NCI-H2029 (cell line): ENCODE data around the gene MVB12B.

ENCODE experiments used
- DNase-seq: peaks from one replicate; lab custom pipeline; 2025; lab: John Stamatoyannopoulos, UW

Gene MVB12B

GRCh38 chr9:126407114-126407870 lies 80.7 kb downstream of the MVB12B start:
- no peak for DNase-seq

DNA sequence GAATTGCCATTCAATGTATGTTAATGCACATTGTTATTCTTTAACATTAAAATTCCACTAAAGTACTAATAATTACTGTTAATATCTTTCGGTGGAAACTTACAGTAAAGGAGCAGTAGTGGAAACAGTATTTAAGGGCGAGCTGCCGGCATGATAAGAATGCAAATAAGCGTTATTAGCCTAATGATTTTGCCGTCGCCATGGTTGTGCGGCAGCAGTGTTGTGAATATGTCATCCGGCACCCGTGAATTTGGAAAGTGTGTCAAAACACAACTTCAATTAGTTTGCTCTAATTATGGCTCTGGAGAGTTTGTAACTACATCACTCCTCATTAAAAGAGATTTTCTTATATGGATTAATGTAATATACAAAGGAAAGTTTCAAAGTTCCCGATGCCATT lies 81.4 kb downstream of the MVB12B start:
- DNase-seq = no peak

DNA sequence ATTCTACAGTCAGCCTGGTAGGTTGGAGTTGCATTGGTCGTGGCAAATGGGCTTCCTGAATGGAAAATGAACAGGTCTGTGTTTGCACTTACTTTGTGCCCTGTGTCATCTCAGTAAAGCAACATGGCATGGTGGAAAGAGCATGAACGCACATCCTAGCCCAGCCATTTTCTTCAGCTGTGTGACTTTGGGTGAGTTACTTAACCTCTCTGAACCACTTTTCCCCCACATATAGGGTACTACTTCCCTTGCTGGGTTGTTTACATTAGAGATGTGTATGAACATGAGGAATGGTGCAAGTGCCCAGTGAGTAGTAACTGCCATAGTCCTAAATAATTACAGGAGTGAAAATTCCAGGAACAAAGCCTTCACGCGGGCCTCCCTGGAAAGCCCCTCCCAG lies 83.6 kb downstream of the MVB12B start:
- DNase-seq = no peak

GRCh38 chr9:126411225-126411947 lies 84.8 kb downstream of the MVB12B start:
- DNase-seq = no peak

DNA sequence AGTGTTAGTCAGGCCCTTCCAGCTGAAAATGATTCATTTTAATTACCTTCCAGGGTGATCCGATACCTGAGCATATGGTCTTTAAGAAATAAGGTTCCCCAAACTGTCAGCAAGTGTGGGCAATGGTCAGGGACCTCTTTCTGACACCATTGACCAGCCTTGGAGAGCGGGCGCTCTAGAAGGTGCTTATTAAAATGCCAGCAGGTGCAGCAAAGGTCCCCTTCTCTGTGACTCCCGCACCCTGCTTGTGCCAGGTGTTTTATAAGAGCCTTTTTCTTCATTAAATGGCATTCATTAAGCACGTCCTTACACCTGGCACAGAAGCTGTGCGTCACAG lies 85.3 kb downstream of the MVB12B start:
- peak; percentile 68 for DNase-seq

DNA sequence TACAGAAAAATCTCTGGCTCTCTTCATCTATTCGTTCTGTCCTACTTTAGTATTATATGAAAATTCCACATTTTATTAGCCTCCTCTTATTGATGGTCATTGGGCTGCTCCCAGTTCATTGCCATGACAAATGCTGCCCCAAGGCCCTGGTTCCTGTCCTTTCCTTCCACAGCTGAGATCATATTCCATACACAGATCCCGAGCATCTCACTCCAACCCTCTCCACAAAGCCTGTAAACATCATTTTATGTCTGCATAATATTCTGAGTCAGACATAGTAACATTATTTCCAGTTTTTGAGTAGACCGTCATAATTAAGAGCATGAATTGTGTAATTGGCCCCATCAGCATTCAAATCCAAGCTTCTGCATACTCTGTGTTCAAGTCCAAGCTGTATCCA lies 86.3 kb downstream of the MVB12B start:
- no peak for DNase-seq

DNA sequence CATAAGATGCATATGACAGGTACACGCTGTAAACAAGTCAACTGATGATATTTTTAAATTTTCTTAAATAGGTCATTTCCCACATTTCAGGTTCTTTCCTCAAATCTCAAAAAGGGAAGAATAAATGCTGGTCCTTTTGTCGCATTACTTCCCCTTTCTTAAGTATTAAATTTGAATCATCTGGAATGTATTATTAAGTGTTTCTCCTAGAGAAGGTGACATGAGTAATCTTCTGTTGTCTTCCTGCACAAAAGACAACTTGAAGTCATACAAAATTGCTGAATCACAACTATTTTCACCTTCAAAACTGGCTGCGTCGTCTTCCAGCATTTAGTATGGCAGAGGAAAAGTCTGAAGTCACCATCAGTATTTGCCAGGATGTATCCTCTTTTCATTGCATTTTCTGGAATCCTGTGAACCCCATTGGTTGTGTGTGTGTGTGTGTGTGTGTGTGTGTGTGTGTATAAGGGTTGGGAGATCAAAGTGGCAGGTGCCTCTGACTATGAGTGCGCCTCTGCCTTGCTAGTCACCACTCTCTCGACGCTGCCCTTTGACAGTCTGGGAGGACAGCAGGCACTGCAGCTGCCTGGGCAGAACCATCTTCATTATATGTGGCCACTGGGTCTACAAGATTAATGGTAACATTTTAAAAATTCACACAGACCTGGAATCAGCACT lies 86.9 kb downstream of the MVB12B start:
- peak; percentile 45 for DNase-seq

DNA sequence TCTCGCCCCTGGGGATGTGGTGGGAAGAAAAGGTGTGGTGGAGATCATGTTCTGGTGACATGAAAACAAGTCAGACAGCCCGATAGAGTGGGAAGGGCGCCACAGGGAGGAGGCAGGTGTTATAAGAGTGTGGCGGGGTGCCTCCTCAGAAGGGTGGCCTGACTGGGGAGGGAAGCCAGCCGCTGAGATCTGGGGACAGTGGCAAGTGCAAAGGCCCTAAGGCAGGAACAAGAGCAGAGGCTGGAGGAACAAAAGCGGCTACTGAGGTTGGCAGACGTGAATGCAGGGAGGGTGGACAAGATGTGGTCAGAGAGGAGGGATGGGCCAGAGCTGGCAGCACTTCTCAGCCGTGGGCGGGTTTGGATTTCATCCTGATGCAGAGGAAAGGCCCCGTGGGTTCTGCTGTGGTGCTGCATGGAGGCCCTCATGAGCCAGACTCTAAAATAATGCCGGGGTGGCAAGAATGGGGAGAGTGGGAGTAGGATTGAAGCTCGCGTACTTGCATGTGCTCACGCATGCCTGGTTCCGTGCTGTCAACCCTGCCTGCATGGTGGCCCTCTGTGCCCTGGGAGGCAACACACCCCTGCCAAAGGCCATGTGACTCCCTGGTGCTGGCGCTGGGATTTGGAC lies 89.2 kb downstream of the MVB12B start:
- no peak for DNase-seq

DNA sequence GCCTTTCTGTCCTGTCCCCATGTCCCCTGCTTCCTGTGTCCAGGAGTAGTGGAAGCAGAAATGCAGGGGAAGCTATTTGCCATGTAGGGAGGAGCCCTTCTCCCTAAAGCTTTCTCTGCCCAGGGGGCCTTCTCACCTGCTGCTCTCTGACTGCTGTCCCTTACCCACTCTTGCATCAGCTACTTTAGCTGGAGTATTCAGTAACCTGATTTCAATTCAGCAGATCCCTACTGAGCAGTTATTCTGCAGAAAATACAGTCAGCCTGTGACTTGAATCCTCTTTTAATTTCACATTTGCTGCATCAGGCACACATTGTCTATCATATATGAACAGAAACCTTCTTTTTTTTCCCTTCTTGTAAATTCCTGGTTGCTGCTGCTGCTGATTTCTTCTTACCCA lies 90.4 kb downstream of the MVB12B start:
- DNase-seq = peak; percentile 76

GRCh38 chr9:126417684-126418083 lies 91.1 kb downstream of the MVB12B start:
- no peak for DNase-seq

GRCh38 chr9:126418608-126419007 lies 92.0 kb downstream of the MVB12B start:
- no peak for DNase-seq

DNA sequence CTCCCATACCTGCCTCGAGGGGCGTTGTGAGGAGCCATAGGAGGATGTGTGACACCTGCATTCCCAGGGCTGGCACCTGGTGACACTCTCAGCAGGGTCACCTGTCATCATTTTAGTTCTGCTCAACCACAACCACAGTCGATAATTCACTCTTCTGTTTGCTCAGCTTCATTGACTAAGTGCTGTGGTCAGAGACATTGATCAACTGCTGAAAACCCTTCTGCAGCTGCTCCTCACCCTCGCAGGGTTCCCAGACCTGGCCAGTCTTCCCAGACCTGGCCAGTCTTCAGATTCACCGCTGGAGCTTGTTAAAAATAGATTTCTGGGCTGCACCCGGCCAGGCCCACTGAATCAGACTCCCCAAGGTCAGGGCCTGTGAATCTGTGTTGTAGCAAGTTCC lies 92.8 kb downstream of the MVB12B start:
- peak; percentile 92 for DNase-seq

- no peak for DNase-seq
Measured at GRCh38 chr9:126420135-126420534, 93.5 kb downstream of the MVB12B start.

DNA sequence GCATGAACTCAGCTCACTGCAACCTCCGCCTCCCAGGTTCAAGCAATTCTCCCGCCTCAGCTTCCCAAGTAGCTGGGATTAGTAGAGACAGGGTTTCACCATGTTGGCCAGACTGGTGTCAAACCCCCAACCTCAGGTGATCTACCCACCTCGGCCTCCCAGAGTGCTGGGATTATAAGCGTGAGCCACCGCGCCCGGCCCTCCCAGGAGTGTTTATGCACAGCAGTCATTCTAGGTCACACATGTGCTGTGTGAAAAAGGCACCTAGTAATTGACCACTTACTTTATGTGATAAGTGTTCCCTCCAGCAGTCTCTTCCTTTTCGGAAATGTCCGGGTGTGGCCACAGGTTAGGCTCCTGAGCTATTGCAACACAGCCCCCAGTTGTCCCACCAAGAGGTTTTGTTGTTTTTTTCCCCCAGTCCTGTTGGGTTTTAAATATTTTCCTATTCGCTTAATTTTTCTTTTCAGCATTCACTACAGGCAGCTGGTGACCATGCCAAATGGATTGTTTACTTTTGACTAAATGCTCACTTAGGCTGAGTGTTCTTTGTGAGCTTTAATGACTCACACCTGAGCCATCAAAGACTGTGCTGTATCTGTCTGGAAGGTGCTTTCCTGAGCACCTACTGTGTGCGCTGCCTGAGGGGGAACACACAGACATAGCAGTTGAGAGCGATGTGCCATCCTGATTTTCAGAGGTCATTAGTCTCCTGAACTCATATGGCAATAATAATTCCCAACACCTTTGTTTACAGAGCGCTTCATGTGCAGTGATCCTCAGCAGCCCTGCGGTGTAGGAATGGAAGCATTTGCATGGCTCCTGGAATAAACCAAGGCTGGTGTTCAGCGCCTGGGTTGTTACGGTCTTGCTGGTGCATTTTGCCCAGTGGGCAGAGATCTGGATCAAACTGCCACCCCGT lies 94.3 kb downstream of the MVB12B start:
- peak; percentile 89 for DNase-seq

GRCh38 chr9:126421567-126422428 lies 95.2 kb downstream of the MVB12B start:
- DNase-seq = no peak

DNA sequence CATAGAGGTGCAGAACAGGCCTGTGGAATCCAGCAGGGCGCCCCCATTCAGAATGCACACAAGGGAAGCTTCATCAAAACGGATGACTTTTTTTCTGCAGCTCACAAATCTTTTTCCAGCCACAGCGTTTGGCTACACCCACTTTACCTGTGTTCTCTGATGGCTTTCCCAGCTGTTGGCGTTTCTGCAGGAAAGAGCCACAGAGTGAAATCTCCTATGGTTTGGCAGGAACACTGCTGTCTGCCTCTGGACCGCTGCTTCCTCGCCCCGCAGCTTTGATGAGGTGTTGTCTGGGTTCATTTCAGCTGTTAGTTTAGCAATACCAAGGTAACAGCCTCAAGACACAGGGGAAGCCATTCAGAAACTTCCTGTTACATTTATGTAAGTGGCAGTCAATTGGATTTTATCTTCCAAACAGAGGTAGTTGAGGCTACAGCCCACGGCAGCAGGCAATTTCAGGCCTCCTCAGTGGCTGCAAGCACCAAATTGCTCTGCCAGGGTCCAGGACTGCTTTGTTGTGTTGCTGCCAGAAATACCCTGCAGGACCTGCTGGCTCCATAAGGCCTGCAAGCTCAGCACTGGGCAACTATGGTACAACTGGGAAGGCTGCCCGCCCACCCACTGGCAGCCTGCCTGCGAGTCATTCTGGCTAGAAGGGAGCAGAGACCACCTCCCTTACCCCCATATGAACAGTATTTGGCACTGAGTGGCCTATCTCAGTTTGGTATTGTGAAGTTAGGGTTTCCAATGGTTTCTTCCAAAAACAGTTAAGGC lies 96.7 kb downstream of the MVB12B start:
- DNase-seq = peak; percentile 51

DNA sequence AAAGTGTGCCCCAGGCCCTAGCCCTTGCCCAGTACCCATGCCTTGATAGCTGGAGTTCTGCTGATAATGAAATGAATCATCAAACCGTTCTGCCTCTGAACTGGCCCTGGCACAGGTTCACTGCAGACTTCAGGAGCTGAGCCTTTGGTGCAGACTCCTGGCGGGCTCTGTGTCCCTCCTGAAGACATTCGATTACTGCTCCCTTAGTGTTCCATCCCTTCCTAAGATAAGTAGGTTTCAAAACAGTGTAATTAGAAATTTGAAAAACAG lies 97.2 kb downstream of the MVB12B start:
- no peak for DNase-seq

GRCh38 chr9:126424511-126424910 lies 97.9 kb downstream of the MVB12B start:
- no peak for DNase-seq

DNA sequence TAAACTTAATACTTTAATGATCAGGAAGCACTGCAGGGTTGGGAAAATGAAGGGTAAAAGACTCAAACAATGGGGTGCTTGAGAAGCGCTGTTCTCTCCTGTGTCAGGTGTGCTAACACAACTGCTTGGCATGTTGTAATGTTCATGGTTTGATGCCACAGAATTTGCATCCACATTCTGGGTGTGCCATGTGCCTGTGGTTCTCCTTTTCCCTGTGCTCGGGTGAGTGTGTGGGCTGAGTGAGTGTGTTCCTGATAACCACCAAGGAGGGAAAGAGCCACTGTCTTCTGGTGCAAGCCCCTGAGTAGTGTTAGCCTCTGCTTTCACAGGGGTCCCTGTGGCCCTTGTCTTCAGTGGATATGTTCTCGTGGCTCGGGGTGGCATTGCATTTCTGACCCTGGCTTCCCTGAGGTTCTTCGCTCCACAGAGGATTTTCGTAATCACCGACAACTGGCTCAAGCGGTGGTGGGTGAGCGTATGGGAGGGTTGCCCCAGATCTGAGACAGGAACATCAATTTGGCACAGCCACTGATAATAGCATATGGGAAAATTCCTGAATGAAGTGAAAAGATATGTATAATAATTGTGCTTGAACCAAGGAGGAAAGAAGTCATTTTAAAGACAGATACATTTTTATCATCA lies 102.0 kb downstream of the MVB12B start:
- no peak for DNase-seq

GRCh38 chr9:126429190-126429589 lies 102.6 kb downstream of the MVB12B start:
- no peak for DNase-seq
